ENCODE data around the gene AMOT.

AMOT gene

DNA sequence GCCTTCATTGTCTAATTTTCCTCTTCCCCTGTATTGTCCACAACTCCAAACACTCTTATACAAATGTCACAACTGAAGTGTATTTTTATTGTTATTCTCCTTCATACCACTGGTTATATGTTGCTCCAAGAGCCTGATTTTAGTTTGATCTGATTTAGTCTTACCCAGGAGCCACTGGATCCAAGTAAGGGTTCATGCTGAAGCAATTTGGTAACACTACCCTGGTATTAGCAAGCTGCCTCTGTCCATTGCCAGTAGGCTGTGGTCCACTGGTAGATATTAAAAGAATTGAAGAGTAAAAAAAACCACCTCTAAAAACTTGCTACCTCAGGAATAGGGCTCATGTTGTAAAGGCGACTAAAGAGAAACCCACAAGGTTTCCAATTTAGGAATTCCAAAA, 41.2 kb downstream of the AMOT start:
- DNase-seq (ENCODE audit: low spot score): no peak

GRCh38 chrX:112798736-112799135, 41.9 kb downstream of the AMOT start:
- DNase-seq (ENCODE audit: low spot score): no peak

DNA sequence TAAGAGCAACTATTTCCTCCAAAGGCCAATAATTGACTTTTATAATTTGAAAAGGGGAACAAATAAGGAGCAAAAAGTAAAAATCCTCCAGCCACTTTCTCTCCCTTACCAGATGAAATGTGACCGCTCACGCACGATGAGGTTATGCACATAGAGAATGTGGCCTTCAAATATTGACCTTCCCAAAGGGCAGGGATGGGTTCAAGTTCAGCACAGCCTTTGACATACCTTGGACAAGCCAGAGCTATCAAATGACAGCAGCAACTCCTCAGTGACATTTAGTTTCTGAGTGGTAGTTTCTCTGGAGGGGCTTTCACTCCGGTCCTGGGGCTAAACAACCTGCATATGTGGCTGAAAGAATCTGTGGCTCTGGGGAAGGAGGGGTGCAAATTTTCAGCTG, 50.7 kb downstream of the AMOT start:
- no peak for DNase-seq (ENCODE audit: low spot score)

DNA sequence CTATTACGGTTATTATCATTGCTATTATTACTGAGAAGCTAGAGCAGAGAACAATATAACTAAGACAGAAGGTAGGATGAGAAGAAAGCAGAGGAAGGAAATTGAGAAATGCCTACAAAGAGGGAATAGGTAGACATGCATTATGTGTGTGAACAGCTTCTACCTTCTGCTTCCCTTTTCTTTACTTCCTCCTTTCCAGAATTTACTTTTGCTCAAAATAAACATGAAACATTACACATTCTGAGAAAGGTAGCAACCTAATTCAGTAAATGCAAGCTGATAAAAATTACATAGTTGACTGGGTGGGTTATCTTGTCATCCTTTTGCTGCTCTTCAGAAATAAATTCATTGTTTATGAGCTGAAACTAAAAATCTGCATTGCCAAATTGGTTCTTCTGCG, 54.6 kb downstream of the AMOT start:
- DNase-seq (ENCODE audit: low spot score): no peak

GRCh38 chrX:112785344-112785743, 55.3 kb downstream of the AMOT start:
- no peak for DNase-seq (ENCODE audit: low spot score)

DNA sequence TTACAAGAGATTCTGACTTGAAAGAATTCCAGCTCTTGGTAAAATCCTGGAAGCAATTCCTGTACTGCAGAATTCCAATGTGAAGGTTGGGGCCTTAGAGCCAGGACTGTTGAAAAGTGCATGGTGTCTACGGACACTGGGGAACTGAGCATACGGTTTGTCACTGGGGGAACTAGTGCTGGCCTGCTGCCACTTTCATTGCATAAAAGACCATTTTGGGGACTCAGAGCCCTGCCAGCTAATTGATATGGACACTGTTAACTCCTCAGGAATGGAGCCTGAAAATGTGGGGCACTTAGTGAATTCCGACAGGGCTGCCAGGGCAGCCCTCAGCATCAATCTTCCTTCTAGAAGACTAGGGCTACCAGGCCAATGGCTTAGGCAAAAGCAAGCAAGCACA, 55.9 kb downstream of the AMOT start:
- no peak for DNase-seq (ENCODE audit: low spot score)

GRCh38 chrX:112779139-112779538, 61.5 kb downstream of the AMOT start:
- no peak for DNase-seq (ENCODE audit: low spot score)

- DNase-seq (ENCODE audit: low spot score): no peak
These were observed 65.9 kb downstream of the AMOT start for GRCh38 chrX:112774651-112775293.

GRCh38 chrX:112774142-112774541, 66.5 kb downstream of the AMOT start:
- DNase-seq (ENCODE audit: low spot score): no peak

GRCh38 chrX:112769034-112769433, 71.6 kb downstream of the AMOT start:
- no peak for DNase-seq (ENCODE audit: low spot score)

GRCh38 chrX:112768563-112768962, 72.1 kb downstream of the AMOT start:
- DNase-seq (ENCODE audit: low spot score): no peak

DNA sequence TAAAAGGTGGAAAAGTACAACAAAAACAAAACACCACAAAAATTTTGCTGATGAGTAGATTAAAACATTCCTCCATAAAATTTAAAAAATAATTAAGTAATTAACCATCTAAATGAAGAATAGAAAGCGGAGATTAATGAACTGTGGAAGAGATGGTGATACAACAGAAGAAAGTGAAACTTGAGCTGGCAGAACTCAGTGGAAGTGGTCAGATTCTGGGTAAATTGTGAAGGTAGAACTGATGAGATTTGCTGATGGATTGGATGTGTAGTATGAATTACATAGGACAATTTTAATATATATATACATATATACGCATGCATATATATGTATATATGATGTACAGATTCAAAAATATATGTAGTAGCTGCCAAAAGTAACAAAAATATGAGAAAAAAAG, 73.9 kb downstream of the AMOT start:
- DNase-seq (ENCODE audit: low spot score): no peak

DNA sequence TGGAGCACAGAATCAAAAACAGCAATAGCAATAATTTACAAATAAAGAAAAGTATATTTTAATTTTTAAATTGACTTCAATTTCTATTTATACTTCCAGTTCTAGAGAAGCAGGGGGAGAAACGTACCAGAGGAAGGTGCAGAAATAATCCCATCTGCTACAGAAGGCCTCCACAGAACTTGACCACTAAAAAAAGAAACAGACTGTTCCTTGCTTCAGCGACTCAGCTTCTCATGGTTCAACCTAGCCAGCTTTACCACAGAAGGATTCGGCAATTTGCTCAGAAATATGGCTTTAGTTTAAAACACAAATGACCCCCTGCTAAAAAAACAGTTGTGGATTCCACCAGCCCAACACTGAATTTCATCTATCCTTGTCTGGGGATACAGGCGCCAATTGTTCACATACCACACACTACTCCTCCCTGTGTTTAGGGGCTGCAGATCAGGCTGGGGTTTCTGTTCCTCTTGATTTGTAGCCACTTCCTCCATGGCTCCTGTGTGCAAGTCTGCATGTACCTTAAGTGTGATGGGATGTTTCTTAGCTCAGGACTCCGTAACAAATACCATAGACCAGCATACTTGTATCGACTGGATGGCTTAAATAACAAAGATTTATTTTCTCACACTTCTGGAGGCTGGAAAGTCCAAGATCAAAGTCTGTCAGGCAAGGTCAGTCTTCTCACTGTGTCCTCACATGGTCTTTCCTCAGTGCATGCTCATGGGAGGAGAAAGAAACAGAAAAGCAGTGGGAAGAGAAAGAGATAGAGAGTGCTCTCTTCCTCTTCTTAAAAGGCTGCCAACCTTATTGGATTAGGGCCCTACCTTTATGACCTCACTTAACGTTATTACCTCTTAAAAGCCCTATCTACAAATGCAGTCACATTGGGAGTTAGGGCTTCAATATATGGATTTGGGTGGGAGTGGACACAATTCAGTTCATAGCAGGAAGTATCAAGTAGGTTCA, 79.1 kb downstream of the AMOT start:
- DNase-seq (ENCODE audit: low spot score): no peak

DNA sequence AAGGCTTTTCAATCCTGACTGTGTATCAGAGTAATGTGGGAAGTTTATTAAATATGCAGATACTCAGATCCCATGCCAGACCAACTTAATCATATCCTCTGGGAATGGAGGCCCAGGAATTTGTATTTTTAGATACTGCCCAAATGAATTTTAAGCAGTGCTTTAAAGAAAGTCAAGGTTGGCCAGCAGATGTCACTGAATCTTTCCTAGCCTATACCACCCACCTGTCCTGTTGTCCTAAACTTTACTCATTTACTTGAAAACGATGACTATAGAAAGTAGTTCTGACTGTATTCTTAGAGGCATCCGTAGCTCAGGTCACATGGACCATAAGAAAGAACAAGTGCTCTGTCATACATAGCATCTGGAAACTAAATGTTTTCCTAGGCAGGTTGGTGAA, 79.9 kb downstream of the AMOT start:
- no peak for DNase-seq (ENCODE audit: low spot score)

DNA sequence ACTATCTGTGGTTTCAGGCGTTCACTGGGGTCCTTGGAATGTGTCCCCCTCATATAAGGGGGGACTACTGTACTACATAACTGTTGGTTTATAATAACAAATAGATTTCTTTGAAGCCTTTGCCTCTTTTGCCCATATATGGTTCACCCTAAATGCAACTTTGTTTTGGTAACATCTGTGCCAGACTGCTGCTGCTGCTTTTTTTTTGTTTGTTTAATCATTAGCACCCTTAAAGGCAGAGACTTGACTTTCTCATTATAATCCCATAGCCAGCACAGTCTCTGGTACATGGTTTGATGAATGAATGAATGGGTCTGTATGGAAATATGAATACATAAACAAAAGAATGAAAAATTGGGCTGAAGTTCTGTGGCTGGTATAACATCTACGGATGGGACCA, 80.7 kb downstream of the AMOT start:
- DNase-seq (ENCODE audit: low spot score): no peak

GRCh38 chrX:112759512-112759911, 81.1 kb downstream of the AMOT start:
- no peak for DNase-seq (ENCODE audit: low spot score)

GRCh38 chrX:112757946-112758345, 82.7 kb downstream of the AMOT start:
- DNase-seq (ENCODE audit: low spot score): no peak

- DNase-seq (ENCODE audit: low spot score): no peak
These were observed 87.5 kb downstream of the AMOT start for GRCh38 chrX:112753116-112753515.

DNA sequence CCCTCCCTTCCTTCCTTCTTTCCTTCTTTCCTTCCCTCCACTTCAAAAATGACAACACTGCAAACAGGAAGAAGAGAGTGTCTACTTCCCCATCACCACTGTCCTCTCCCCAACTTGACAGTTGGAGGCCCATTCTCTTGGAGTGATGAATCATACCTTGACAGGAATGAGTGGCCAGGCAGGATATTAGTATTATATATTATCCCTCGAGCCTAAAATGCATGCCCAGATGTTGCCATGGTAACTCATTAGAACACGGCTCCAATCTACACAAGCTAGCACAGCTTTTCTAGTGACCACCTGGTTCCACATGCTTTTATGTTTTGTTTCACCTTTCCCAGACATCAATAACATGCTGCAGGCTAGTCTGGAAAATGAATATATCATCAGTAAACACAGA, 89.6 kb downstream of the AMOT start:
- no peak for DNase-seq (ENCODE audit: low spot score)

DNA sequence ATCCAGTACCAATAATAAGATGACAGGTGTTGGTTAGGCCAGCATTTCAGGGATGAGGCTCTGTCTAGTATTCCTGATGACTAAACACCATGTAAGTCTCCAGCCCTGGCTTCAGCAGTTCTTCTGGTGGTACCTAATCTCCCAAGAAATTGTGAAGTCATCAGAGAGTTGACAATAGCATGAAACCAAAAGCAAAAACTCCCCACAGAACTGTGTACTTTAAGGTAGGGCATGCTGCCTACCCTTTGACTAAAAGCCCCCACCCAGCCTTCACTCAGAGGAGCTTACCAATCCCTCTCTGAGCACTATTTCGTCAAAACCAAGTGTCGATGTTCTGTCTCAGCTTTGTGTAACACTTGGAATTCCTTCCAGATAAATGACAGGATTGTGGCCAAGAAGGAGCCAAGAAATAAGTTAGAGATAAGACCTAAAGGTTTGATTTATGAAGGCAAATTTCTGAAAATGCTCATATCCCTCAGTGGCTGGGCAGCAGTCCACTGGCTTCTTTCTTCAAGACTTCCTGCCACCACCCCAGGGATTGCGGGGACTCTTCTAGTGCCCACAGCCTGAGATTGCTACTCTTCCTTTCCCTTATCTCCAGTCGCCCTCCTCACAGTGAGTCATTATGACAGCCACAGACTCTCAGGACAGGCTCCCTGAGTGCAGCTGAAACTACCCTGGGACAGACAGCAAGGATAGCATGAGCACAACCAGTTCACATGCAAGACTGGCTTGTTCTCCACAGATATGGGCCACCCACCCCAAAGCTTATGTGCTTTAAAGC, 93.6 kb downstream of the AMOT start:
- DNase-seq (ENCODE audit: low spot score): no peak

GRCh38 chrX:112738347-112739033, 102.1 kb downstream of the AMOT start:
- DNase-seq (ENCODE audit: low spot score): no peak

DNA sequence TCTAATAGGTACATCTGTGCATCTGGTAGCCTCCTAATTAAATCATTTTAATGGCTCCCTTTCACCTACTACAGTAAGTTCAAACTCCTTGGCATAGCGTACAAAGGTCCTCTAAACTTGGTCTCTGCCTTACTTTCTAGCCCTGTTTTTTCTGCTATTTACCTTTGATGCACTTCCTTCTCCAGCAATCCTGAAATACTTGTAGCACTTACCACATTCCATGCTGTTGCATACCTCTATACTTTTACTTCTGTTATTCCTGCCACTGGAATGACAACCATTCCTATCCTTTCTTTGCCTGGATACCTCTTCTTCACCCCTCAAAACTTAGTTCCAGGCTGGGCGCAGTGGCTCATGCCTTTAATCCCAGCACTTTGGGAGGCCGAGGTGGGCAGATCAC, 104.3 kb downstream of the AMOT start:
- no peak for DNase-seq (ENCODE audit: low spot score)

Measured in hematopoietic multipotent progenitor cell treated with erythropoietin and hydrocortisone succinate and interleukin-3 and kit ligand, for 17 days (in vitro differentiated cells).